GM23338 (cell line): ENCODE data around the gene HCAR2. TPM values are rescaled to one million over a fixed set of nuclear protein-coding genes. Genes with fewer than 3 reads are reported as not detected.

Experiments
- ATAC-seq: fragments of 200-7000 bp; cut with Tn5 transposase; 3 replicates; pipeline ENCODE4 v1.9.1; 2020
- DNase-seq: peaks from one replicate; pipeline ENCODE4 v3.0.0-alpha.2; 2015; ENCODE audit warnings: low spot score
- H2AFZ ChIP-seq: fragments of 200-600 bp; sonication (generic); 2 replicates; pipeline ENCODE4 v1.8.0; 2016; ENCODE audit warnings: antibody characterized with exemption, mild to moderate bottlenecking, moderate library complexity
- H3F3A ChIP-seq: fragments of 200-600 bp; sonication (generic); replicated peaks from 2 replicates; pipeline ENCODE4 v1.8.0; 2017; ENCODE audit warnings: antibody characterized with exemption, mixed run types, low read depth
- H3K27ac ChIP-seq: fragments of 200-600 bp; sonication (generic); 2 replicates; pipeline ENCODE4 v1.6.1; 2016; ENCODE audit warnings: low read depth
- H3K27me3 ChIP-seq: fragments of 200-600 bp; sonication (generic); 2 replicates; pipeline ENCODE4 v1.8.0; 2016; ENCODE audit warnings: mild to moderate bottlenecking, mixed run types, moderate library complexity; ENCODE audit not compliant: insufficient read depth
- H3K36me3 ChIP-seq: fragments of 200-600 bp; sonication (generic); 2 replicates; pipeline ENCODE4 v1.8.0; 2016; ENCODE audit warnings: mild to moderate bottlenecking; ENCODE audit not compliant: insufficient read depth
- H3K4me1 ChIP-seq: fragments of 200-600 bp; sonication (generic); 2 replicates; pipeline ENCODE4 v1.8.0; 2016; ENCODE audit warnings: mild to moderate bottlenecking, moderate library complexity; ENCODE audit not compliant: insufficient read depth
- H3K4me2 ChIP-seq: fragments of 200-600 bp; sonication (generic); 2 replicates; pipeline ENCODE4 v1.7.1; 2017; ENCODE audit warnings: mixed run types
- H3K4me3 ChIP-seq: fragments of 200-600 bp; sonication (generic); 2 replicates; pipeline ENCODE4 v1.6.1; 2016; ENCODE audit warnings: mixed run types
- H3K79me2 ChIP-seq: fragments of 200-600 bp; sonication (generic); replicated peaks from 2 replicates; pipeline ENCODE4 v1.8.0; 2017; ENCODE audit warnings: mild to moderate bottlenecking; ENCODE audit not compliant: insufficient read depth
- H3K9me2 ChIP-seq: fragments of 200-600 bp; sonication (generic); 2 replicates; pipeline ENCODE4 v1.8.0; 2017; ENCODE audit not compliant: insufficient read depth
- H4K20me1 ChIP-seq: fragments of 200-600 bp; sonication (generic); replicated peaks from 2 replicates; pipeline ENCODE4 v1.8.0; 2017; ENCODE audit warnings: mild to moderate bottlenecking; ENCODE audit not compliant: insufficient read depth
- H3K27ac Mint-ChIP-seq: 2 replicates; pipeline ENCODE4 v1.8.0; 2020; ENCODE audit warnings: inconsistent platforms, mild to moderate bottlenecking, moderate library complexity, mixed read lengths
- H3K27me3 Mint-ChIP-seq: 3 replicates; pipeline ENCODE4 v1.8.0; 2022; ENCODE audit warnings: low read depth, mild to moderate bottlenecking, moderate library complexity, mixed read lengths, inconsistent platforms; ENCODE audit not compliant: insufficient read depth, poor library complexity
- H3K36me3 Mint-ChIP-seq: 3 replicates; pipeline ENCODE4 v1.8.0; 2021; ENCODE audit warnings: low read depth, mild to moderate bottlenecking, inconsistent platforms, moderate library complexity, mixed read lengths
- H3K4me1 Mint-ChIP-seq: 3 replicates; pipeline ENCODE4 v1.8.0; 2020; ENCODE audit warnings: mild to moderate bottlenecking, inconsistent platforms, mixed read lengths
- H3K4me3 Mint-ChIP-seq: 3 replicates; pipeline ENCODE4 v1.8.0; 2021; ENCODE audit warnings: moderate library complexity, mild to moderate bottlenecking, inconsistent platforms, mixed read lengths
- H3K9me3 Mint-ChIP-seq: 3 replicates; pipeline ENCODE4 v1.8.0; 2020; ENCODE audit warnings: moderate library complexity, mild to moderate bottlenecking, inconsistent platforms, mixed read lengths
- CREB1 ChIP-seq: fragments of 250-450 bp; sonication (Bioruptor Pico); IDR thresholded peaks from 2 replicates; pipeline ENCODE4 v1.5.0; 2020; ENCODE audit warnings: low read depth, mild to moderate bottlenecking, moderate library complexity
- EZH2 ChIP-seq: fragments of 200-600 bp; sonication (generic); IDR thresholded peaks from one replicate; pipeline ENCODE4 v1.8.0; 2017; ENCODE audit warnings: antibody characterized with exemption, mild to moderate bottlenecking, low read depth; ENCODE audit not compliant: unreplicated experiment
- EZH2phosphoT487 ChIP-seq: fragments of 200-600 bp; sonication (generic); IDR thresholded peaks from one replicate; pipeline ENCODE4 v1.8.1; 2018; ENCODE audit warnings: antibody characterized with exemption; ENCODE audit not compliant: unreplicated experiment
- JUNB ChIP-seq: IDR thresholded peaks from one replicate; pipeline ENCODE4 v1.6.1; 2016; ENCODE audit warnings: antibody characterized with exemption; ENCODE audit not compliant: unreplicated experiment
- NANOG ChIP-seq: IDR thresholded peaks from 2 replicates; pipeline ENCODE4 v1.6.1; 2016; ENCODE audit warnings: antibody characterized with exemption, borderline replicate concordance
- POLR2AphosphoS5 ChIP-seq: IDR thresholded peaks from 2 replicates; pipeline ENCODE4 v1.6.1; 2016; ENCODE audit warnings: antibody characterized with exemption, low read depth
- REST ChIP-seq: IDR thresholded peaks from one replicate; pipeline ENCODE4 v1.6.1; 2018; ENCODE audit warnings: antibody characterized with exemption; ENCODE audit not compliant: unreplicated experiment
- STAT1 ChIP-seq: IDR thresholded peaks from one replicate; pipeline ENCODE4 v1.6.1; 2016; ENCODE audit warnings: antibody characterized with exemption; ENCODE audit not compliant: unreplicated experiment
- ZNF114 ChIP-seq: fragments of 250-450 bp; sonication (Bioruptor Pico); IDR thresholded peaks from 2 replicates; pipeline ENCODE4 v1.5.0; 2020; ENCODE audit warnings: mild to moderate bottlenecking, moderate library complexity
- ZNF331 ChIP-seq: fragments of 250-450 bp; sonication (Bioruptor Pico); IDR thresholded peaks from 2 replicates; pipeline ENCODE4 v1.5.0; 2020; ENCODE audit warnings: low read depth, mild to moderate bottlenecking, moderate library complexity
- ZNF462 ChIP-seq: fragments of 250-450 bp; sonication (Bioruptor Pico); IDR thresholded peaks from 2 replicates; pipeline ENCODE4 v1.5.0; 2020; ENCODE audit warnings: mild to moderate bottlenecking, moderate library complexity
- polyA plus RNA-seq: library from polyadenylated mRNA; unstranded; fragments of >200 nt; fragmentation: Nextera tagmentation; extraction: Ambion mirVana; gene quantifications from 2 replicates; pipeline ENCODE4 v1.2.1, GENCODE V29; 2016
- total RNA-seq: library from RNA; depleted of rRNA; stranded (reverse); fragments of >200 nt; shearing (Covaris generic); gene quantifications from 2 replicates; pipeline ENCODE4 v1.2.3, GENCODE V29; 2014
- TF ChIP-seq, protein P1 (sequence below): IDR thresholded peaks from 2 replicates; pipeline ENCODE4 v1.6.1; 2016; ENCODE audit warnings: antibody characterized with exemption
- TF ChIP-seq, protein P2 (sequence below), 2 experiments: fragments of 200-600 bp in 1 of 2; sonication (generic) in 1 of 2; conservative IDR thresholded peaks; 2 replicates each; pipeline versions ENCODE4 v1.5.1 to v1.6.1; 2016 to 2017; ENCODE audit warnings: antibody characterized with exemption in 2 of 2, low read depth in 2 of 2, mild to moderate bottlenecking in 2 of 2, moderate library complexity in 1 of 2

HCAR2 gene
- total and polyA plus RNA-seq, 2 experiments from 2014 or later = not detected

DNA sequence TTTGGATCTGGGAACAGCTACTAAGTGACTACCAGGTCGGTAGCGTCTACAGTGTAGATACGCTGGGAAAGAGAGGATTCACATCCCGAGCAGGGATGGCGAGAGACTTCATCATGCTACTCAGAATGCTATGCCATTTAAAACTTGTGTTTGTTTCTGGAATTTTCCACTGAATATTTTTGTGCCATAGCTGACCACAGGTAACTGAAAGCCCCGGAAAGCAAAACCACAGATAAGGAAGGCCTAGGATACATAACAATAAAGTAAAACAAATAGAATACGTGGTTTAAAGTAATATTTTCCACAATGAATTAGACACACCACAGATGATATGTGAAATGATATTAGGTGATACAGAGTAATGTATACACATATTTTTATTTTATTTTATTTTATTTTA lies 35.4 kb upstream of the HCAR2 start:
- Mint-ChIP-seq H3K27ac (no peak overlapping the region), H3K9me3 (peaks cover 2% of the 10 kb centered on the region; the same call in 2 of the 3 replicates), H3K27me3 (peaks cover 4% of the 10 kb centered on the region), H3K4me3 (no peak overlapping the region), H3K4me1 (no peaks in the 10 kb centered on the region), H3K36me3 (no peaks in the 10 kb centered on the region)
- Histone ChIP-seq H3F3A (no peaks in the 10 kb centered on the region), H4K20me1 (no peaks in the 10 kb centered on the region), H3K4me2 (no peak overlapping the region), H3K79me2 (no peaks in the 10 kb centered on the region), H3K36me3 (no peaks in the 10 kb centered on the region), H2AFZ (no peak overlapping the region), H3K27me3 (no peaks in the 10 kb centered on the region), H3K4me1 (no peaks in the 10 kb centered on the region), H3K27ac (no peak overlapping the region), H3K9me2 (no peaks in the 10 kb centered on the region), H3K4me3 (no peak overlapping the region)
- DNase-seq (no peak), ATAC-seq (no peak)
- TF ChIP-seq EZH2phosphoT487 = no peak
- no peak for TF ChIP-seq ZNF114 (CRISPR knock-in tag)
- TF ChIP-seq EZH2 = no peak
- TF ChIP-seq JUNB = no peak
- no peak for TF ChIP-seq REST
- no peak for TF ChIP-seq POLR2AphosphoS5
- TF ChIP-seq ZNF462 (CRISPR knock-in tag) = no peak
- TF ChIP-seq NANOG = no peak
- TF ChIP-seq CREB1 (CRISPR knock-in tag) = no peak
- TF ChIP-seq STAT1 = no peak
- TF ChIP-seq, protein P1, sequence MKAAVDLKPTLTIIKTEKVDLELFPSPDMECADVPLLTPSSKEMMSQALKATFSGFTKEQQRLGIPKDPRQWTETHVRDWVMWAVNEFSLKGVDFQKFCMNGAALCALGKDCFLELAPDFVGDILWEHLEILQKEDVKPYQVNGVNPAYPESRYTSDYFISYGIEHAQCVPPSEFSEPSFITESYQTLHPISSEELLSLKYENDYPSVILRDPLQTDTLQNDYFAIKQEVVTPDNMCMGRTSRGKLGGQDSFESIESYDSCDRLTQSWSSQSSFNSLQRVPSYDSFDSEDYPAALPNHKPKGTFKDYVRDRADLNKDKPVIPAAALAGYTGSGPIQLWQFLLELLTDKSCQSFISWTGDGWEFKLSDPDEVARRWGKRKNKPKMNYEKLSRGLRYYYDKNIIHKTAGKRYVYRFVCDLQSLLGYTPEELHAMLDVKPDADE = no peak
- TF ChIP-seq, protein P2, sequence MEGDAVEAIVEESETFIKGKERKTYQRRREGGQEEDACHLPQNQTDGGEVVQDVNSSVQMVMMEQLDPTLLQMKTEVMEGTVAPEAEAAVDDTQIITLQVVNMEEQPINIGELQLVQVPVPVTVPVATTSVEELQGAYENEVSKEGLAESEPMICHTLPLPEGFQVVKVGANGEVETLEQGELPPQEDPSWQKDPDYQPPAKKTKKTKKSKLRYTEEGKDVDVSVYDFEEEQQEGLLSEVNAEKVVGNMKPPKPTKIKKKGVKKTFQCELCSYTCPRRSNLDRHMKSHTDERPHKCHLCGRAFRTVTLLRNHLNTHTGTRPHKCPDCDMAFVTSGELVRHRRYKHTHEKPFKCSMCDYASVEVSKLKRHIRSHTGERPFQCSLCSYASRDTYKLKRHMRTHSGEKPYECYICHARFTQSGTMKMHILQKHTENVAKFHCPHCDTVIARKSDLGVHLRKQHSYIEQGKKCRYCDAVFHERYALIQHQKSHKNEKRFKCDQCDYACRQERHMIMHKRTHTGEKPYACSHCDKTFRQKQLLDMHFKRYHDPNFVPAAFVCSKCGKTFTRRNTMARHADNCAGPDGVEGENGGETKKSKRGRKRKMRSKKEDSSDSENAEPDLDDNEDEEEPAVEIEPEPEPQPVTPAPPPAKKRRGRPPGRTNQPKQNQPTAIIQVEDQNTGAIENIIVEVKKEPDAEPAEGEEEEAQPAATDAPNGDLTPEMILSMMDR (conservative IDR thresholded peaks at IDR 0.05; ENCODE audit: low read depth in 2 of 2) = no peak
- no peak for TF ChIP-seq ZNF331 (CRISPR knock-in tag)
